Measurements from ENCODE around the gene MAPK1.

DNA sequence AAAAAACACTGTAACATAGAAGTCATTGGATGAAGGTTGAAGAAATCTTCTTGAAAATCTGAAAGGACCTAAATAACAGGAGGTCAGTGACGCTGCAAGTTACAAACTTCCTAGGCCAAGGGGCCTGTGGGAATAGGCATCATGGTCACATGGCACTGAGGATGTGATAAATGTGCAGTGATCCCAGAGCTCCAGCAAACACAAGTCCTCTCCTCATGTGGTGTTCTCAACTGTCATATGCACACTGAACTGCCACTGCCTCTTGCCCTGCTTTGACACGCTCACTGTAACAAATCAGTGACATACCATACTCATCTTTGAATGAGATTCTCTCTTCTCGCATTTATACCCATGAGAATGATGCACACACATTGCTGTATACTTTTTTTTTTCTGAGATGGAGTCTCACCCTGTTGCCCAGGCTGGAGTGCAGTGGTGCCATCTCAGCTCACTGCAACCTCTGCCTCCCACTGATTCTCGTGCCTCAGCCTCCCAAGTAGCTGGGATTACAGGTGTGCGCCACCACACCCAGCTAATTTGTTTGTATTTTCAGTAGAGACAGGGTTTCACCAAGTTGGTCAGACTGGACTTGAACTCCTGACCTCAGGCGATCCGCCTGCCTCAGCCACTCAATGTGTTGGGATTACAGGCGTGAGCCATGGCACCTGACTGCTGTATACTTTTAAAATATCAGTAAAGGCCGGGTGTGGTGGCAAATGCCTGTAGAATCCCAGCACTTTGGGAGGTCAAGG, 66.7 kb downstream of the MAPK1 start:
- no peak for TF ChIP-seq POLR2AphosphoS5 (IDR thresholded peaks at IDR 0.05; ENCODE audit: low read depth, low read length)
- no peak for TF ChIP-seq POLR2A (IDR thresholded peaks at IDR 0.05; ENCODE audit: low read depth, low read length)
- TF ChIP-seq TAF1 (IDR thresholded peaks at IDR 0.05; ENCODE audit: borderline replicate concordance, low read depth, low read length), result no peak

Measured in GM12892 (cell line).